Tibial nerve (tissue), 4 donors: ENCODE data around the gene R3HDM4. TPM values are rescaled to one million over a fixed set of nuclear protein-coding genes. Genes with fewer than 3 reads are reported as not detected.

Experiments used
- DNase-seq, 2 donors: peaks; one replicate each; pipeline ENCODE4 v3.0.0-alpha.2; 2019; ENCODE audit warnings: low spot score in 2 of 2
- H3K27ac ChIP-seq, 4 donors: fragments of 200-600 bp; sonication (generic) in 3 of 4; one replicate each; pipeline ENCODE4 v1.5.1; 2017 to 2019; ENCODE audit warnings: mild to moderate bottlenecking in 1 of 4
- H3K27me3 ChIP-seq, 2 donors: fragments of 200-600 bp; sonication (generic) in 1 of 2; one replicate each; pipeline versions ENCODE4 v1.5.1 to v1.6.0; 2017 to 2019
- H3K36me3 ChIP-seq, 3 donors: fragments of 200-600 bp; sonication (generic); one replicate each; pipeline ENCODE4 v1.5.1; 2018 to 2019
- H3K4me1 ChIP-seq, 4 donors: fragments of 200-600 bp; sonication (generic) in 3 of 4; one replicate each; pipeline ENCODE4 v1.5.1; 2017 to 2019
- H3K4me3 ChIP-seq, 4 donors: fragments of 200-600 bp; sonication (generic) in 3 of 4; one replicate each; pipeline ENCODE4 v1.5.1; 2017 to 2019; ENCODE audit warnings: mild to moderate bottlenecking in 1 of 4, moderate library complexity in 1 of 4
- H3K9me3 ChIP-seq, 4 donors: fragments of 200-600 bp; sonication (generic) in 3 of 4; one replicate each; pipeline ENCODE4 v1.5.1; 2017 to 2019
- EP300 ChIP-seq, 2 donors: sonication (generic); formaldehyde crosslinking; IDR thresholded peaks; one replicate each; pipeline ENCODE4 v1.6.1; 2017; ENCODE audit warnings: antibody characterized with exemption in 2 of 2, mild to moderate bottlenecking in 1 of 2
- POLR2A ChIP-seq, 2 donors: fragments of 450-650 bp; IDR thresholded peaks; one replicate each; pipeline ENCODE4 v1.6.1; 2017; ENCODE audit warnings: antibody characterized with exemption in 2 of 2, mild to moderate bottlenecking in 2 of 2, moderate library complexity in 2 of 2
- WGBS, 2 donors: methylation state at CpG; one replicate each; pipeline ENCODE4 v1.1.5; 2018; 5-methylcytosine and 5-hydroxymethylcytosine counted together
- total RNA-seq, 4 donors: library from RNA; depleted of rRNA; stranded (reverse); fragments of >200 nt; gene quantifications; one replicate each; pipeline ENCODE4 v1.1.0, GENCODE V29; 2016
- TF ChIP-seq, protein P1 (sequence below), 5 experiments: fragments of 200-600 bp in 3 of 5; fragments of 450-650 bp in 2 of 5; sonication (generic) in 3 of 5; IDR thresholded peaks; one replicate each; pipeline ENCODE4 v1.5.1; 2016 to 2019; ENCODE audit warnings: antibody characterized with exemption in 5 of 5, mild to moderate bottlenecking in 3 of 5, moderate library complexity in 2 of 5

Gene R3HDM4
- total RNA-seq, 4 donors from 2014 or later = 30.2 to 47.7 (median 37.6) TPM

DNA sequence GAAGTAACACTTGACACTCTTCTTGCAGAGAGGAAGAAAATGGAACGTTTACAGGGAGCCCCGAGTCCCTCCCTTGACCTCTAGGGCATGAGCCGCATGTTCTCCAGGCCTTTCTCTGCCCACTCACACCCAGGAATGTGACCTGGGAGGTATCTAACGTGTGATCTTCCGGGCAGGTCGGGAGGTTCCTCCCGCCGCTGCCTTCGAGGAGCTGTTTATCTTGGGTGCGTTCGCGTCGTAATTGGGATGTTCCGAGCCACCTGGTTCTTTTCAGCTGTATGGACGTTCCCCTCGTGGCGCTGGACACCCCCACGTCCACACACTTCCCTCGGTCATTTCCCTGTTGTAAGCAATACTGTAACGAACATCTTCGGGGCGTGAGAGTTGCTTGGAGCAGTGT lies 26.4 kb upstream of the R3HDM4 start:
- no peaks in the 10 kb centered on the region for H3K36me3 ChIP-seq
- TF ChIP-seq, protein P1, sequence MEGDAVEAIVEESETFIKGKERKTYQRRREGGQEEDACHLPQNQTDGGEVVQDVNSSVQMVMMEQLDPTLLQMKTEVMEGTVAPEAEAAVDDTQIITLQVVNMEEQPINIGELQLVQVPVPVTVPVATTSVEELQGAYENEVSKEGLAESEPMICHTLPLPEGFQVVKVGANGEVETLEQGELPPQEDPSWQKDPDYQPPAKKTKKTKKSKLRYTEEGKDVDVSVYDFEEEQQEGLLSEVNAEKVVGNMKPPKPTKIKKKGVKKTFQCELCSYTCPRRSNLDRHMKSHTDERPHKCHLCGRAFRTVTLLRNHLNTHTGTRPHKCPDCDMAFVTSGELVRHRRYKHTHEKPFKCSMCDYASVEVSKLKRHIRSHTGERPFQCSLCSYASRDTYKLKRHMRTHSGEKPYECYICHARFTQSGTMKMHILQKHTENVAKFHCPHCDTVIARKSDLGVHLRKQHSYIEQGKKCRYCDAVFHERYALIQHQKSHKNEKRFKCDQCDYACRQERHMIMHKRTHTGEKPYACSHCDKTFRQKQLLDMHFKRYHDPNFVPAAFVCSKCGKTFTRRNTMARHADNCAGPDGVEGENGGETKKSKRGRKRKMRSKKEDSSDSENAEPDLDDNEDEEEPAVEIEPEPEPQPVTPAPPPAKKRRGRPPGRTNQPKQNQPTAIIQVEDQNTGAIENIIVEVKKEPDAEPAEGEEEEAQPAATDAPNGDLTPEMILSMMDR (IDR thresholded peaks at IDR 0.05) = no peak
- no peak for TF ChIP-seq EP300 (IDR thresholded peaks at IDR 0.05)
- no peak for TF ChIP-seq POLR2A (IDR thresholded peaks at IDR 0.05)
- WGBS, 2 donors = 76 to 79% methylated on average over 22 of the region's 22 CpGs
- H3K4me3 ChIP-seq = no peak overlapping the region
- H3K9me3 ChIP-seq = no peaks in the 10 kb centered on the region
- H3K4me1 ChIP-seq = peaks cover 0 to 49% (median 25%) of the 10 kb centered on the region in 4 donors
- no peak for DNase-seq
- H3K27ac ChIP-seq = no peak overlapping the region
- no peaks in the 10 kb centered on the region for H3K27me3 ChIP-seq

DNA sequence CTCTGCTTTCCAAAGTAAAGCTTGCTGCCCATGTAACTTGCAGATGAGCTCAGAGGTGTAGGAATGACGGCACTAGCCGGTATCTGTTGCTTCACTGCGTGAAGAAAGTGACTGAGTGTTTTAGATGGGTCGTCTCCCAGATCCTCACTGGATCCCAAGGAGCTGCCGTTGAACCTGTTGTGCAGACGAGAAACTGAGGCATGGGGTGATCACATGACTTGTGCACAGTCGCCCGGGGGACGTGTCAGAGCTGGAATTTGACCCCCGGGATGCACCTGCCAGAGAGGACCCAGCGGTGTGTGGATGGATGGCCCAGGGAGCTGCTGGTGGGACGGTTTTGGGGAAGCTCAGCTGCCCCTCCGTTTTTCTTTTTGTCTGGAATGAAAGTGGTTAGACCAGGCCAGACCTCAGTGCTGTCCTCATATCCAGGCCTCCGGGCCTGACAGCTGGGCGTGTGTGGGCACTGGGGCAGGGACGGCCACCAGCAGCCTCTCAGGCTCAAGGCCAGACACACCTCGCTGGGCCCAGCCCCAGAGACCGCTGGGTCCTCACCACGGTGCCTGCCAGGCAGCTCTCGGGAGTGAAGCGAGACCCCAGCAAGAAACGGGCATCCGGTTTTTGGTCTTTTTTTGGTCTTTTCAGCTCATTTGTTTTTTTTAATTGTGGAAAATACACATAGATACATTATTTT lies 25.4 kb upstream of the R3HDM4 start:
- H3K4me3 ChIP-seq = no peak overlapping the region
- H3K36me3 ChIP-seq = no peaks in the 10 kb centered on the region
- TF ChIP-seq POLR2A (IDR thresholded peaks at IDR 0.05) (no peak), EP300 (IDR thresholded peaks at IDR 0.05) (no peak)
- TF ChIP-seq, protein P1 (IDR thresholded peaks at IDR 0.05) = no peak
- DNase-seq = no peak
- WGBS, 2 donors = 90% methylated on average over 21 to 23 of the region's 23 CpGs
- peaks cover 0 to 59% (median 35%) of the 10 kb centered on the region in 4 donors for H3K4me1 ChIP-seq
- no peaks in the 10 kb centered on the region for H3K9me3 ChIP-seq
- H3K27ac ChIP-seq = no peak overlapping the region
- no peaks in the 10 kb centered on the region for H3K27me3 ChIP-seq

DNA sequence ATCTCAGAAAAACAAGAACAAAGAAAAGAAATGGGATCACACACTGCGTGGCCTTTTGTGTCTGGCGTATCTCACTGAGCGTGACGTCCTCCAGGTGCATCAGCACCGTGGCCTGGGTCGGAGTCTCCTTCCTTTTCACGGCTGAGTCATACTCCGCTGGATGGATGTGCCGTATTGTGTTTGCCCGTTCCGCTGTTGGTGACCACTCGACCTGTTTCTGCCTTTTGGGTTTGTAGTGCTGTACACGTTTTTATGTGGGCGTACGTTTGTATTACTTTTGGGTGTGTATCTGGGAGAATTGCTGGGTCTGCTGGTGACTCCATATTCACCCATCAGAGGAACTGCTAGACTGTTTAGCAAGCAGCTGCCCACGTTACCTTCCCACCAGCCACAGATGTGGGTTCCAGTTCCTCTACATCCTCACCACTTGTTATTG lies 24.3 kb upstream of the R3HDM4 start:
- WGBS, 2 donors = 86 to 90% methylated on average over 16 of the region's 16 CpGs
- DNase-seq = no peak
- H3K4me3 ChIP-seq = no peak overlapping the region
- no peaks in the 10 kb centered on the region for H3K9me3 ChIP-seq
- H3K27ac ChIP-seq = no peak overlapping the region
- H3K27me3 ChIP-seq = no peaks in the 10 kb centered on the region
- H3K36me3 ChIP-seq = no peaks in the 10 kb centered on the region
- no peak for TF ChIP-seq POLR2A (IDR thresholded peaks at IDR 0.05)
- TF ChIP-seq, protein P1 (IDR thresholded peaks at IDR 0.05) = no peak
- H3K4me1 ChIP-seq = peaks cover 0 to 64% (median 45%) of the 10 kb centered on the region in 4 donors

DNA sequence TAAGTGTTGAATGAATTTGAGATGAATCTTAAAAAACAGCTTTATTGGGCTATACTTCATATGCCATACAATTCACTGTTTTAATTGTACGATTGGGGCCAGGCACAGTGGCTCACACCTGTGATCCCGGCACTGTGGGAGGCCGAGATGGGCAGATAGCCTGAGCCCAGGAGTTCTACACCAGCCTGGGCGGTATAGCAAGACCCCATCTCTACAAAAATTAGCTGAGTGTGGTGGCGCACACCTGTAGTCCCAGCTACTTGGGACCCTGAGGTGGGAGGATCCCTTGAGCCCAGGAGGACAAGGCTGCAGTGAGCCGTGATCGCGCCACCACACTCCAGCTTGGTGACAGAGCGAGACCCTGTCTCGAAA lies 23.1 kb upstream of the R3HDM4 start:
- Histone ChIP-seq H3K27me3 (no peaks in the 10 kb centered on the region), H3K4me3 (no peak overlapping the region), H3K9me3 (no peaks in the 10 kb centered on the region), H3K27ac (no peak overlapping the region), H3K4me1 (peaks cover 0 to 58% (median 38%) of the 10 kb centered on the region in 4 donors), H3K36me3 (peaks cover 0 to under 1% (median 0%) of the 10 kb centered on the region in 3 donors)
- no peak for DNase-seq
- 96 to 99% methylated on average over 10 of the region's 10 CpGs for WGBS, 2 donors
- TF ChIP-seq EP300 (IDR thresholded peaks at IDR 0.05) (no peak), POLR2A (IDR thresholded peaks at IDR 0.05) (no peak)
- TF ChIP-seq, protein P1 (IDR thresholded peaks at IDR 0.05) = no peak

DNA sequence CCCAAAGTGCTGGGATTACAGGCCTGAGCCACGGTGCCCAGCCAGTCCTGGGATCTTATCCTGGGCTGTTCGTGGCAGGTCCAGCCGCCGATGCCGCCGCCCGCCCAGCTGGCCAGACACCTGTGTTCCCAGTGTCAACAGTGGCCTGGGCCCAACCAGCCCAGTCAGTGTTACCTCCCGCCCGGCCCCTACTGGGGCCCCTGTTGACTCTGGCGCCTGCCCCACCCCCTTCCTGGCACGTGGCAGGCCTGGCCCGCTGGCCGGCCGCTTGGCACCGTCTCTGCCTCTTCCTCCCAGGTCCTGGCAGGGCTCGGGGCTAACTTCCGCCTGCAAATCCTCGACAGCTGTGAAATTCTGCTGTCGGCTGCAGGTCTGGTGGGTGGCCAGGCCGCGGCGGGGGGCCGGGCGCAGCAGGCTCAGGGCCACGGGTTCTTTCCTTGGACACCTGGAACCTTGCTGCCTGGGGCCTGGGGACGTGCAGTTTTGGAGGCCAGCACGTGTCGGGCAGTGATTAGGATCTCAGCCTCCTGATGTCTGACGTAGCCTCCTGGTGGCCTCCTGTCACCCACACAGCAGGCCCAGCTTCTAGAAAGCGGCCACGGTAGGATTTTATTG lies 22.0 kb upstream of the R3HDM4 start:
- DNase-seq = peak; percentile 45 to 58
- Histone ChIP-seq H3K27me3 (no peaks in the 10 kb centered on the region), H3K4me3 (no peak overlapping the region), H3K9me3 (no peaks in the 10 kb centered on the region), H3K4me1 (peaks cover 0 to 46% (median 32%) of the 10 kb centered on the region in 4 donors), H3K36me3 (peaks cover 0 to 11% (median 0%) of the 10 kb centered on the region in 3 donors), H3K27ac (peak overlapping the region in 3 of 4 donors; percentile 17 to 58 (median 55))
- WGBS, 2 donors = 26 to 27% methylated on average over 25 to 27 of the region's 31 CpGs
- TF ChIP-seq EP300 (IDR thresholded peaks at IDR 0.05) (peak; percentile 76 to 77), POLR2A (IDR thresholded peaks at IDR 0.05) (no peak)
- TF ChIP-seq, protein P1 (IDR thresholded peaks at IDR 0.05) = peak in 1 of 5 experiments; percentile 16
